NCI-H2107 (cell line): Measurements from ENCODE around the gene HMCN1.

ENCODE experiments used
- DNase-seq: peaks from one replicate; lab custom pipeline; 2025; lab: John Stamatoyannopoulos, UW

Gene HMCN1

DNA sequence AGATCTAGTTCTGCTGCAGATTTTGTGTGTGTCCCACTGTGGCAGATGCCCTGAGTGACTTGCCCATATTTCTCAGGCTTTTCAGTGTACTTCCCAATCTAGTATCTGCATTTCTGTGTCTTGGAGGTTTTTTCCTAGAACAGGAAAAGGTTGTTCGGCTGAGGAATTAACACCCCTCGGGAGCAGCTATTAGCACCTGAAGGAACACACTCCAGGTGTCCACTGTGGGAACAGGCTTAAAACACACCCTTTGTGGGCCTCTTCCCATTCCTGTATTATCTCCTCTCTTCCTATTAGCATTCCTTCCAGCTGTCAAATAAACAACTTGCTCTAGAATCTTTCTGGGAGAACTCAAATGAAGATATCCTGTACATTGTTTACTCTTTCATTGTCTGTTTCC, 178.3 kb downstream of the HMCN1 start:
- no peak for DNase-seq

GRCh38 chr1:185914089-185914488, 179.9 kb downstream of the HMCN1 start:
- DNase-seq: no peak

- DNase-seq: no peak
Measured at GRCh38 chr1:185916861-185917260, 182.7 kb downstream of the HMCN1 start.

DNA sequence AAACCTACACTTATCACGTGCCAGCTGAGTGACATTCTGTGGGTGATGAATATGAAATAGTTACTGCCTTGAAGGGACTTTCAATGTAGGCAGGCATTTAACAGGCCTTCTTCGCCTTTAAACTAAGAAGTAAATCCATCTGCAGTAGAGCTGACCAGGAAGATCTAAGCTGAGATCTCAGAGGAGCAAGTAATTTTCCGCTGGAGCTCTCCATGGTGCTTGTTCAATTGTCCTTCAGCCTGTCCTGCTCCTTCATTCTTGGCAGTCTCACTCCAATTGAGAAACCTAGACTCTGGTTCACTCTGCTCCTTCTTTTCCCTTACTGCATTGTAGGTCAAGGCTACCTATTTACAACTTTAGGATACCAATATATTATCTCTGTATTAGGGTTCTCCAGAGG, 183.5 kb downstream of the HMCN1 start:
- no peak for DNase-seq

- no peak for DNase-seq
Measured at GRCh38 chr1:185920602-185921001, 186.4 kb downstream of the HMCN1 start.

- DNase-seq: no peak
Measured at GRCh38 chr1:185921636-185922035, 187.4 kb downstream of the HMCN1 start.

DNA sequence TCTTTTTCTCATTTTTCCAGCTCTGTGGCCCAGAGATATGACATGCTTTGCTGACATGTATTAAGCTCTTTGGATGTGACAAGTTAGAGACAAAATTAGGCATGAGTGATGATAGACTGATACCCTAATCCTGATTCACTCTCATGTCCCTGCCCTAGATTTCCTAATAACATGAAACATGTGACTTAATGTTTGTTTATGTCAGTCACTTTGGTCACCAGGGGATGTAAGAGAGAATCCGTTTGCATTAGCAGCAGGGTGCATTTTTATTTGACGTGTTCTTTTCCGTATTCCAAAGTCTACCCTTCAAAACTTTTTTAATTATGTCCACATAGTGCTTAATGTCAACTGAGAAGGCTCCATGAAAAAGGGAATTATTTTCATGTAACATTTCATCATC, 192.4 kb downstream of the HMCN1 start:
- no peak for DNase-seq

DNA sequence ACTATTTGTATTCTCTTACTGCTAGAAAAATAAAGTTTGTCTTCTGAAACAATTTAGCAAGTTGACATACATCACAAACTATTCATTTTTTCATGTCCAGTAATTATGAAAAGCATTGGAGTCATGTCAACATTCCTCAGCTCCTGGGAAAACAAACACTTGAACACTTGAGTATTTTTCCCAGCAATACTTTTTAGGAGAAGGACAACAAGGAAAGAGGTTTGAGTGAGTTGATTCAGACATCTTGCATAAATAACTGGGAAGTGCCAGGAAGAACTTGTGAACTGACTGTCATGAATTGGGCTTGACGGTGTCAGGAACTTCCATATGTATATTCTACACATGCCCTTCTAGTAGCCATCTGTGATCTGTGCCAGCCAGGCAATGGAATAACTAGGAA, 195.6 kb downstream of the HMCN1 start:
- no peak for DNase-seq

DNA sequence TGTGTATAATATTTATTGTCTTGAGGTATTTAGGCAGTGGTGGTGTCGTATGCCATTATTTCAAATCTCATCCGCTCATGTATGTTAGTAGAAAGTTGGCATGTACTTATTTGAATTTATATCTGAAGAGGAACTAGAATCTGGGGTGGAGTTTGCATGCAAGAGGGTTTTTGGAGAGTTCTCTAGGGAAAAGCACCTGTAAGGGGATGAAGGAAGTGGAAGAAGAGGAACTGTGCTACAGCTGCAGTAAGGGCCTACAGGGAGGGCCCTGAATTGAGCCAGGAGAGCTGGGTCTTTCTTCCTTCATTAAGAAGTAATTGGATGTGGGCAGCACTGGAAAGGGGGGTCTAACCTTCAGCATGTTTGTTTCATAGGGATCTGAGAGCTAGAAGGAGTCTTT, 197.2 kb downstream of the HMCN1 start:
- no peak for DNase-seq

GRCh38 chr1:185933580-185933979, 199.4 kb downstream of the HMCN1 start:
- no peak for DNase-seq

DNA sequence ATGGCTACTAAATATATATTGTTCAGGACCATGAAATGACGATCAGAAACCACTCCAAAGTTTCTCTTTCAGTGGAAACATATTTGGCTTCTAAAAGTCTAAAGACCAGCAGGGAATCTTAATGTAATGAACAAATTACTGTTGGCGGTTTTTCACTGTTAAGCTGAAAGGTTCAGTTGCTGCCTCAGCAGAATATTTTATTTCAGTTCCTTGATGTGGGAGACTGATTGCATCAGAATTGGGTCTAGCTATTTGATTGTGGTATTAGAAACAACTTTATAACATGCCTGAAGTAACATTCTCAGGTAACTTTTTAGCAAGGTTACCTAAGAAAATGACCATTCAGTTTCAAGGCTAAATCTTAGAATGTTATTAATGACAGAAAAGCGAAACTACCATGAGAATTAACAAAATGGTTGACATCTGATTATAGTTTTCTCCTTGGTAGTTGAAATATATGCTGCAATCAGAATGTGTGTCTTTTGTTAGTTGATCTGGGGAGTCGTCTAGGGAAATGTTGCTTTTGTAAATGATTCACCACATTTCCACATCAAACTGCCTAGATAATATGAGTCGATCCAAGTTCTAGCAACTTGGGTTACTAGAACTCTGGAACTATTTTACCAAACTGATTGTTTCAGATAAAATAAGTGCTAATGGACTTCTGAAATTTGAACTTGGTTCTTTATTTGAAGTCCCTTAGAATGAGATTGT, 200.4 kb downstream of the HMCN1 start:
- DNase-seq: no peak

GRCh38 chr1:185935360-185935759, 201.2 kb downstream of the HMCN1 start:
- DNase-seq: no peak

- DNase-seq: no peak
Measured at GRCh38 chr1:185936641-185937040, 202.4 kb downstream of the HMCN1 start.

GRCh38 chr1:185938396-185938795, 204.2 kb downstream of the HMCN1 start:
- DNase-seq: no peak

GRCh38 chr1:185939142-185939541, 205.0 kb downstream of the HMCN1 start:
- no peak for DNase-seq

- no peak for DNase-seq
Measured at GRCh38 chr1:185942961-185943360, 208.8 kb downstream of the HMCN1 start.

DNA sequence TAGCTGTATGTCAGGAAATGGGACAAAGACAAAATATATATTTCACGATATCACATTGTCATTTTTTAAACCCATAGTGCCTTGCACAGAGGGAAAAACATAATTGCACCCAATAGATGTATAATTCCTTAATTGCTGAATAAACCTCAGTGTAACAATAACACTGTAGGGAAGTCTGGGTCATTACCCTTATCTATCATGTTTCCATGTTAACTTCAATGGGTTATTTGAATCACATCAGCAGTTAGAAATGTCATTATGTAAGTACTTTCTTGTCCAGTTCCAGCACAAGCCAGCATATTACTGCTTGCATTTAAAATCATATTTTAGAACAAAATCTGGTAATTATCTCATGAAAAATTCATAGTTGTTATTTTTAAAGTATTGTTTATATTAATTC, 222.7 kb downstream of the HMCN1 start:
- no peak for DNase-seq

- no peak for DNase-seq
Measured at GRCh38 chr1:185957441-185958363, 223.5 kb downstream of the HMCN1 start.

DNA sequence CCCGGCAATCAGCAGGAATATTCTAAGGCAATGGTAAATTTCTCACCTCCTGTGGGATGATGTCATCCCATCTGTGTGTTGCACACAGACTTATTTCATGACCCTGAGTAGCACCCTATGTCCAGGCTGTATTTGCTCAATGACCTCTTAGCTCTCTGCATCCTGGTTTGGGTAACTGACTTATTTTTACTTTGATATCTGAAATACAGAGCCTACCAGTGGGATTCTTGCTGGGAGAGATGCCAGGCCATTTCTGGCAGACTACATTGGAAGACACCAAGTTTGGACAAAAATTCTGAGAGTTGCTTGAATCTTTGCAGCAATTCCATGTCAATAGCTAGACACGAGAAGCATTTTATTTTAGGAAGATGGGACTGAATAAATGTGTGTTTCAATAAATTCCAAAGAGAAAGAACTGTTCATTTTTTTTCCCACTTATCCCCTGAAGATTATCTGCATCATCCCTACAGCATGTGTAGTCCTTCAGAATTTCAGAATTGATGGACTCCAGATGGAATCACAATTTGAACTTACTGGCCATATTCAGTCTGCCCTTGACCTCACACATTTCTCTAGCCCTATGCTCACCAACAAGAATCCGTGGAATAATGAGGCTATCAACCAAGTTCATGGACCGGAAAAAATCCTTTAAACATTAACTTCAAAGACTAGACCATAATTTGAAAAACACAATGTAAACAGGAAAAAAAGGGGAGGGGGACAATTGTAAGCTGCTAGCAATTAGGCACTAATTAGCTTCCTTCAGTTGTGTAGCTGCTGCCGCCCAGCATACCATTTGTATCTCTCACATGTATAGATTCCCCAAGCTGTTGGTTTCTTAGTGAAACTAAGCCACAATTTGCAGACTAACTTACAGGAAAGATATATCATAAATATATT, 226.5 kb downstream of the HMCN1 start:
- DNase-seq: no peak

- DNase-seq: no peak
Measured at GRCh38 chr1:185961664-185962063, 227.5 kb downstream of the HMCN1 start.

GRCh38 chr1:185964946-185965345, 230.8 kb downstream of the HMCN1 start:
- no peak for DNase-seq

GRCh38 chr1:185965870-185966269, 231.7 kb downstream of the HMCN1 start:
- DNase-seq: no peak
